Liver (tissue), 9 donors: ENCODE results near the gene RANBP17. TPM values are rescaled to one million over a fixed set of nuclear protein-coding genes. Genes with fewer than 3 reads are reported as not detected.
"Not testable (repeated sequence)": the region's sequence is repeated elsewhere in the genome, so short reads cannot be mapped to it uniquely, and the experiment has no call there.

Source experiments
- DNase-seq: peaks from one replicate; pipeline ENCODE4 v3.0.0-alpha.2; 2017; ENCODE audit warnings: low spot score
- H3K27ac ChIP-seq, 2 donors: one replicate each; pipeline ENCODE4 v1.7.0; 2013; ENCODE audit warnings: inconsistent platforms in 2 of 2, low read length in 2 of 2, control low read depth in 1 of 2, low read depth in 1 of 2, mild to moderate bottlenecking in 1 of 2
- H3K27me3 ChIP-seq, 4 donors: one replicate each; pipeline versions ENCODE4 v1.6.1 to v1.7.0; 2013; ENCODE audit warnings: low read length in 3 of 4, inconsistent platforms in 1 of 4, mild to moderate bottlenecking in 1 of 4, moderate library complexity in 1 of 4; ENCODE audit not compliant: control insufficient read depth in 4 of 4, insufficient read depth in 4 of 4
- H3K36me3 ChIP-seq, 4 donors: one replicate each; pipeline versions ENCODE4 v1.6.1 to v1.7.0; 2013; ENCODE audit warnings: low read length in 3 of 4, mild to moderate bottlenecking in 3 of 4, low read depth in 1 of 4, moderate library complexity in 1 of 4; ENCODE audit not compliant: control insufficient read depth in 4 of 4, insufficient read depth in 3 of 4
- H3K4me1 ChIP-seq, 4 donors: one replicate each; pipeline versions ENCODE4 v1.6.1 to v1.7.0; 2013; ENCODE audit warnings: low read length in 3 of 4, mild to moderate bottlenecking in 3 of 4, moderate library complexity in 1 of 4; ENCODE audit not compliant: control insufficient read depth in 4 of 4, insufficient read depth in 4 of 4
- H3K4me3 ChIP-seq, 3 donors: one replicate each; pipeline versions ENCODE4 v1.6.1 to v1.7.0; 2013; ENCODE audit warnings: low read length in 3 of 3, control low read depth in 1 of 3, low read depth in 1 of 3, mild to moderate bottlenecking in 1 of 3
- H3K9ac ChIP-seq, 2 donors: one replicate each; pipeline ENCODE4 v1.7.0; 2013; ENCODE audit warnings: low read length in 2 of 2, mild to moderate bottlenecking in 2 of 2, moderate library complexity in 2 of 2, control low read depth in 1 of 2, low read depth in 1 of 2
- H3K9me3 ChIP-seq, 4 donors: one replicate each; pipeline versions ENCODE4 v1.6.1 to v1.7.0; 2013; ENCODE audit warnings: low read length in 3 of 4; ENCODE audit not compliant: control insufficient read depth in 4 of 4
- ATF3 ChIP-seq: IDR thresholded peaks from 2 replicates; pipeline ENCODE4 v1.6.1; 2016; ENCODE audit warnings: antibody characterized with exemption
- CTCF ChIP-seq: fragments of 150-350 bp; IDR thresholded peaks from 2 replicates; pipeline ENCODE4 v1.5.1; 2017; ENCODE audit warnings: improper control_type of control experiment, low read depth, low read length; ENCODE audit not compliant: missing input control
- EGR1 ChIP-seq, 2 donors: IDR thresholded peaks; 2 replicates each; pipeline ENCODE4 v1.6.1; 2016 to 2018; ENCODE audit warnings: antibody characterized with exemption in 2 of 2, low read depth in 2 of 2
- FOXA1 ChIP-seq: IDR thresholded peaks from 2 replicates; pipeline ENCODE4 v1.6.1; 2016; ENCODE audit warnings: antibody characterized with exemption
- FOXA2 ChIP-seq: IDR thresholded peaks from 2 replicates; pipeline ENCODE4 v1.6.1; 2016; ENCODE audit warnings: antibody characterized with exemption
- GABPA ChIP-seq, 2 donors: IDR thresholded peaks in 1 of 2; conservative IDR thresholded peaks in 1 of 2; 2 replicates each; pipeline ENCODE4 v1.6.1; 2016; ENCODE audit warnings: antibody characterized with exemption in 2 of 2, mild to moderate bottlenecking in 1 of 2, moderate library complexity in 1 of 2
- HNF4A ChIP-seq, 2 donors: conservative IDR thresholded peaks; 2 replicates each; pipeline ENCODE4 v1.6.1; 2016; ENCODE audit warnings: antibody characterized with exemption in 2 of 2, mild to moderate bottlenecking in 2 of 2
- HNF4G ChIP-seq: IDR thresholded peaks from 2 replicates; pipeline ENCODE4 v1.6.1; 2016; ENCODE audit warnings: antibody characterized with exemption
- JUND ChIP-seq, 2 donors: IDR thresholded peaks; 2 replicates each; pipeline ENCODE4 v1.6.1; 2016; ENCODE audit warnings: antibody characterized with exemption in 2 of 2
- NR2F2 ChIP-seq: IDR thresholded peaks from 2 replicates; pipeline ENCODE4 v1.6.1; 2016; ENCODE audit warnings: antibody characterized with exemption
- RAD21 ChIP-seq, 2 donors: IDR thresholded peaks; 2 replicates each; pipeline ENCODE4 v1.6.1; 2016; ENCODE audit warnings: antibody characterized with exemption in 2 of 2, mild to moderate bottlenecking in 2 of 2
- REST ChIP-seq: IDR thresholded peaks from 2 replicates; pipeline ENCODE4 v1.6.1; 2016; ENCODE audit warnings: antibody characterized with exemption, mild to moderate bottlenecking
- RXRA ChIP-seq, 2 donors: IDR thresholded peaks; 2 replicates each; pipeline ENCODE4 v1.6.1; 2017 to 2018; ENCODE audit warnings: antibody characterized with exemption in 2 of 2, mild to moderate bottlenecking in 1 of 2
- SP1 ChIP-seq: IDR thresholded peaks from 2 replicates; pipeline ENCODE4 v1.6.1; 2018; ENCODE audit warnings: antibody characterized with exemption, mild to moderate bottlenecking
- TAF1 ChIP-seq: conservative IDR thresholded peaks from 2 replicates; pipeline ENCODE4 v1.6.1; 2016; ENCODE audit warnings: antibody characterized with exemption, mild to moderate bottlenecking
- WGBS: extraction: QIAGEN DNeasy Blood & Tissue Kit; methylation state at CpG from one replicate; pipeline ENCODE4 v1.1.7; 2013; 5-methylcytosine and 5-hydroxymethylcytosine counted together
- polyA plus RNA-seq, 2 donors: library from polyadenylated mRNA; stranded (reverse) in 1 of 2; unstranded in 1 of 2; fragments of 200-250 nt in 1 of 2; fragments of >200 nt in 1 of 2; fragmentation: Nextera tagmentation in 1 of 2; extraction: Ambion mirVana in 1 of 2; gene quantifications; one replicate each; pipeline versions ENCODE4 v1.2.1 to v1.2.3, GENCODE V29; 2013 to 2015
- total RNA-seq, 2 donors: library from RNA; depleted of rRNA; stranded (reverse); fragments of >200 nt; gene quantifications; one replicate each; pipeline ENCODE4 v1.2.3, GENCODE V29; 2014
- TF ChIP-seq, protein P1 (sequence below): IDR thresholded peaks from 2 replicates; pipeline ENCODE4 v1.6.1; 2016; ENCODE audit warnings: antibody characterized with exemption
- TF ChIP-seq, protein P2 (sequence below): IDR thresholded peaks from 2 replicates; pipeline ENCODE4 v1.6.1; 2016; ENCODE audit warnings: antibody characterized with exemption
- donor health status: healthy.
- donor health status: healthy.
- donor health status: healthy.
- donor health status: healthy.
- donor health status: healthy.

The RANBP17 gene
- total and polyA plus RNA-seq, 4 donors: 0.83 to 10.8 (median 7.9) TPM

DNA sequence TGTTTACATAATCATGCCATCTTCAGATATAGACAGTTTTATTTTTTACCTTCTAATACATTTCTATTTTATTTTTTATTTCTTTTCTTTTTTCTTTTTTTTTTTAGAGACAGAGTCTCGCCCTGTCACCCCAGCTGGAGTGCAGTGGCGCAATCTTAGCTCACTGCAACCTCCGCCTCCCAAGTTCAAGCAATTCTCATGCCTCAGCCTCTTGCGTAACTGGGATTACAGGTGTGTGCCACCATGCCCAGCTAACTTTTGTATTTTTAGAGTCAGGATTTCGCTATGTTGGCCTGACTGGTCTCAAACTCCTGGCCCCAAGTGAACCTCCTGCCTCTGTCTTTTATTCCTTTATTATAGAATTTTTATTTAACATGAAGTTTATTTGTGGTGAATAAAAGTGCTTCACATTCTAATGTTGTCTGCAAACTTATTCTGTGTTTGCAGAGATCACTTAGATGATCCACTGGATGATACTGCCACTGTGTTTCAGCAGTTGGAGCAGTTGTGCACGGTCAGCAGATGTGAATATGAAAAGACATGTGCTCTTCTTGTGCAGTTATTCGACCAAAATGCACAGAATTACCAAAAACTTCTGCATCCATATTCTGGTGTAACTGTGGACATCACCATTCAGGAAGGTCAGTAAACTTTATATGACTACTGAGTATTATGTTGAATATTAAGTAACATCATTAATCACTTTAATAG is 62.2 kb downstream of the RANBP17 start:
- no peaks in the 10 kb centered on the region for H3K27me3 ChIP-seq
- no peaks in the 10 kb centered on the region for H3K4me1 ChIP-seq
- no peak overlapping the region for H3K27ac ChIP-seq
- 91% methylated on average over 7 of the region's 7 CpGs for WGBS
- no peaks in the 10 kb centered on the region for H3K9me3 ChIP-seq
- no peak for DNase-seq
- H3K36me3 ChIP-seq: no peaks in the 10 kb centered on the region
- no peak overlapping the region for H3K4me3 ChIP-seq
- no peak for TF ChIP-seq JUND (IDR thresholded peaks at IDR 0.05)
- TF ChIP-seq HNF4A (conservative IDR thresholded peaks at IDR 0.05): no peak
- TF ChIP-seq GABPA (IDR thresholded peaks at IDR 0.05 in 1 of 2, conservative IDR thresholded peaks at IDR 0.05 in 1 of 2): no peak
- TF ChIP-seq FOXA2: no peak
- TF ChIP-seq HNF4G: no peak
- TF ChIP-seq, protein P1, sequence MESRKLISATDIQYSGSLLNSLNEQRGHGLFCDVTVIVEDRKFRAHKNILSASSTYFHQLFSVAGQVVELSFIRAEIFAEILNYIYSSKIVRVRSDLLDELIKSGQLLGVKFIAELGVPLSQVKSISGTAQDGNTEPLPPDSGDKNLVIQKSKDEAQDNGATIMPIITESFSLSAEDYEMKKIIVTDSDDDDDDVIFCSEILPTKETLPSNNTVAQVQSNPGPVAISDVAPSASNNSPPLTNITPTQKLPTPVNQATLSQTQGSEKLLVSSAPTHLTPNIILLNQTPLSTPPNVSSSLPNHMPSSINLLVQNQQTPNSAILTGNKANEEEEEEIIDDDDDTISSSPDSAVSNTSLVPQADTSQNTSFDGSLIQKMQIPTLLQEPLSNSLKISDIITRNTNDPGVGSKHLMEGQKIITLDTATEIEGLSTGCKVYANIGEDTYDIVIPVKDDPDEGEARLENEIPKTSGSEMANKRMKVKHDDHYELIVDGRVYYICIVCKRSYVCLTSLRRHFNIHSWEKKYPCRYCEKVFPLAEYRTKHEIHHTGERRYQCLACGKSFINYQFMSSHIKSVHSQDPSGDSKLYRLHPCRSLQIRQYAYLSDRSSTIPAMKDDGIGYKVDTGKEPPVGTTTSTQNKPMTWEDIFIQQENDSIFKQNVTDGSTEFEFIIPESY: no peak
- TF ChIP-seq TAF1: no peak
- TF ChIP-seq REST: no peak
- TF ChIP-seq FOXA1: no peak
- no peak for TF ChIP-seq ATF3
- no peak for TF ChIP-seq SP1
- TF ChIP-seq EGR1 (IDR thresholded peaks at IDR 0.05; ENCODE audit: low read depth in 2 of 2): no peak
- no peak for TF ChIP-seq RAD21 (IDR thresholded peaks at IDR 0.05)
- TF ChIP-seq CTCF: no peak
- no peak for TF ChIP-seq NR2F2
- TF ChIP-seq, protein P2, sequence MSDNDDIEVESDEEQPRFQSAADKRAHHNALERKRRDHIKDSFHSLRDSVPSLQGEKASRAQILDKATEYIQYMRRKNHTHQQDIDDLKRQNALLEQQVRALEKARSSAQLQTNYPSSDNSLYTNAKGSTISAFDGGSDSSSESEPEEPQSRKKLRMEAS: no peak
- no peak for TF ChIP-seq RXRA (IDR thresholded peaks at IDR 0.05)
- no peak overlapping the region for H3K9ac ChIP-seq

DNA sequence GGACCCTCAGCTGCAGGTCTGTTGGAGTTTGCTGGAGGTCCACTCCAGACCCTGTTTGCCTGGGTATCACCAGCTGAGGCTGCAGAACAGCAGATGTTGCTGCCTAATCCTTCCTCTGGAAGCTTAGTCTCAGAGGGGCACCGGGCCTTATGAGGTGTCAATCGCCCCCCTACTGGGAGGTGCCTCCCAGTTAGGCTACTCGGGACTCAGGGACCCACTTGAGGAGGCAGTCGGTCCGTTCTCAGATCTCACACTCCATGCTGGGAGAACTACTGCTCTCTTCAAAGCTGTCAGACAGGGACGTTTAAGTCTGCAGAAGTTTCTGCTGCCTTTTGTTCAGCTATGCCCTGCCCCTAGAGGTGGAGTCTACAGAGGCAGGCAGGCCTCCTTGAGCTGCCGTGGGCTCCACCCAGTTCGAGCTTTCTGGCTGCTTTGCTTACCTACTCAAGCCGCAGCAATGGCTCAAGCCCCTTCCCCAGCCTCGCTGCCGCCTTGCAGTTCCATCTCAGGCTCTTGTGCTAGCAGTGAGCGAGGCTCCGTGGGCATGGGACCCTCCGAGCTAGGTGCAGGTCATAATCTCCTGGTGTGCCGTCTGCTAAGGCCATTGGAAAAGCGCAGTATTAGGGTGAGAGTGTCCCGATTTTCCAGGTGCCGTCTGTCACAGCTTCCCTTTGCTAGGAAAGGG is 73.9 kb downstream of the RANBP17 start:
- WGBS: 93% methylated on average over 18 of the region's 18 CpGs

More for the DNA sequence above, 73.9 kb downstream of the RANBP17 start:
- not testable (repeated sequence) for H3K27ac ChIP-seq, H3K36me3 ChIP-seq, H3K4me3 ChIP-seq, H3K4me1 ChIP-seq, H3K9ac ChIP-seq, H3K27me3 ChIP-seq, H3K9me3 ChIP-seq, DNase-seq
